SJCRH30 (cell line): Measurements from ENCODE around the gene DNAH2. TPM values are rescaled to one million over a fixed set of nuclear protein-coding genes. Genes with fewer than 3 reads are reported as not detected.

ENCODE experiments used
- DNase-seq, 2 experiments: peaks; one replicate each; pipeline ENCODE4 v3.0.0-alpha.2; 2015 to 2020
- H3K27ac ChIP-seq: fragments of 250-450 bp; sonication (Bioruptor Pico); 2 replicates; pipeline ENCODE4 v1.5.1; 2020; ENCODE audit warnings: mild to moderate bottlenecking, moderate library complexity
- H3K27me3 ChIP-seq: fragments of 250-450 bp; sonication (Bioruptor Pico); 2 replicates; pipeline ENCODE4 v1.5.1; 2020; ENCODE audit warnings: mild to moderate bottlenecking, moderate library complexity
- H3K36me3 ChIP-seq: fragments of 250-450 bp; sonication (Bioruptor Pico); 2 replicates; pipeline ENCODE4 v1.5.1; 2020; ENCODE audit warnings: mild to moderate bottlenecking, moderate library complexity
- H3K4me1 ChIP-seq: fragments of 250-450 bp; sonication (Bioruptor Pico); 2 replicates; pipeline ENCODE4 v1.5.1; 2020; ENCODE audit warnings: mild to moderate bottlenecking, moderate library complexity
- H3K4me3 ChIP-seq: fragments of 250-450 bp; sonication (Bioruptor Pico); 2 replicates; pipeline ENCODE4 v1.5.1; 2020; ENCODE audit warnings: mild to moderate bottlenecking, moderate library complexity
- H3K9me3 ChIP-seq: fragments of 250-450 bp; sonication (Bioruptor Pico); replicated peaks from 2 replicates; pipeline ENCODE4 v1.5.1; 2020; ENCODE audit warnings: mild to moderate bottlenecking, moderate library complexity
- total RNA-seq: library from RNA; depleted of rRNA; stranded (reverse); fragments of >200 nt; shearing (Covaris generic); gene quantifications from 2 replicates; pipeline ENCODE4 v1.2.3, GENCODE V29; 2014; rRNA removed

Gene DNAH2
- not detected in 2 replicates for total RNA-seq

- no peaks in the 10 kb centered on the region for H3K36me3 ChIP-seq
- peak; percentile 89 to 92 for DNase-seq
- H3K4me3 ChIP-seq = peak within 1 kb of the TSS; percentile 70
- H3K27ac ChIP-seq = peak within 1 kb of the TSS; percentile 33; the same call in 1 of the 2 replicates
- H3K27me3 ChIP-seq = 0 out of 2 replicates have a peak, but pooled peaks cover 3% of the 10 kb centered on the region
- 0 out of 2 replicates have a peak, but pooled peaks cover 3% of the 10 kb centered on the region for H3K4me1 ChIP-seq
- H3K9me3 ChIP-seq = no peaks in the 10 kb centered on the region
Observed at GRCh38 chr17:7716901-7717755, at the start of gene DNAH2. DNAH2 (plus strand) TSS chr17:7717744; CDS start chr17:7719735, 1,991 bp downstream.

GRCh38 chr17:7668482-7668881 is 49.1 kb upstream of the DNAH2 start:
- H3K27ac ChIP-seq = no peak overlapping the region
- no peaks in the 10 kb centered on the region for H3K4me1 ChIP-seq
- H3K36me3 ChIP-seq = peaks cover 5% of the 10 kb centered on the region
- DNase-seq = no peak
- no peak overlapping the region for H3K4me3 ChIP-seq
- H3K27me3 ChIP-seq = no peaks in the 10 kb centered on the region
- no peaks in the 10 kb centered on the region for H3K9me3 ChIP-seq

GRCh38 chr17:7673239-7673638 is 44.3 kb upstream of the DNAH2 start:
- no peaks in the 10 kb centered on the region for H3K27me3 ChIP-seq
- no peaks in the 10 kb centered on the region for H3K4me1 ChIP-seq
- peaks cover 11% of the 10 kb centered on the region for H3K36me3 ChIP-seq
- no peaks in the 10 kb centered on the region for H3K9me3 ChIP-seq
- peak; percentile 24 to 59 for DNase-seq
- H3K4me3 ChIP-seq = no peak overlapping the region
- H3K27ac ChIP-seq = no peak overlapping the region

- Histone ChIP-seq H3K4me3 (no peak overlapping the region), H3K27ac (no peak overlapping the region), H3K27me3 (no peaks in the 10 kb centered on the region), H3K36me3 (peaks cover 11% of the 10 kb centered on the region), H3K4me1 (no peaks in the 10 kb centered on the region), H3K9me3 (no peaks in the 10 kb centered on the region)
- DNase-seq = no peak
Observed at GRCh38 chr17:7674934-7675333, 42.6 kb upstream of the DNAH2 start.

- Histone ChIP-seq H3K4me1 (no peaks in the 10 kb centered on the region), H3K4me3 (no peak overlapping the region), H3K9me3 (no peaks in the 10 kb centered on the region), H3K27me3 (no peaks in the 10 kb centered on the region), H3K27ac (no peak overlapping the region), H3K36me3 (peaks cover 11% of the 10 kb centered on the region)
- no peak for DNase-seq
Observed at GRCh38 chr17:7676533-7676932, 41.0 kb upstream of the DNAH2 start.

- Histone ChIP-seq H3K27me3 (no peaks in the 10 kb centered on the region), H3K36me3 (peaks cover 11% of the 10 kb centered on the region), H3K4me1 (no peaks in the 10 kb centered on the region), H3K4me3 (no peak overlapping the region), H3K27ac (no peak overlapping the region), H3K9me3 (no peaks in the 10 kb centered on the region)
- DNase-seq = no peak
Observed at GRCh38 chr17:7677388-7678067, 40.0 kb upstream of the DNAH2 start.

- Histone ChIP-seq H3K36me3 (peaks cover 5% of the 10 kb centered on the region), H3K4me3 (peak overlapping the region; percentile 94), H3K9me3 (no peaks in the 10 kb centered on the region), H3K27me3 (no peaks in the 10 kb centered on the region), H3K4me1 (peaks cover 8% of the 10 kb centered on the region; the same call in 1 of the 2 replicates), H3K27ac (peak overlapping the region; percentile 100; the same call in 1 of the 2 replicates)
- no peak for DNase-seq
Observed at GRCh38 chr17:7684851-7685532, 32.6 kb upstream of the DNAH2 start.

- Histone ChIP-seq H3K4me3 (peak overlapping the region; percentile 94), H3K4me1 (peaks cover 8% of the 10 kb centered on the region; the same call in 1 of the 2 replicates), H3K9me3 (no peaks in the 10 kb centered on the region), H3K27ac (peak overlapping the region; percentile 100), H3K36me3 (peaks cover 5% of the 10 kb centered on the region), H3K27me3 (no peaks in the 10 kb centered on the region)
- peak; percentile 88 for DNase-seq
Observed at GRCh38 chr17:7685533-7686221, 31.9 kb upstream of the DNAH2 start.

- peak overlapping the region; percentile 94 for H3K4me3 ChIP-seq
- DNase-seq = peak; percentile 71 to 80
- H3K4me1 ChIP-seq = peaks cover 8% of the 10 kb centered on the region; the same call in 1 of the 2 replicates
Observed at GRCh38 chr17:7686222-7687071, 31.1 kb upstream of the DNAH2 start.

GRCh38 chr17:7687072-7687907 is 30.3 kb upstream of the DNAH2 start, which contains the start of gene TP53:
TP53 (minus strand) TSS chr17:7687490; CDS start chr17:7676594, 10,896 bp downstream.
- Histone ChIP-seq H3K9me3 (no peaks in the 10 kb centered on the region), H3K27me3 (no peaks in the 10 kb centered on the region)
- DNase-seq = peak; percentile 88 to 91

More at GRCh38 chr17:7686222-7687071, 31.1 kb upstream of the DNAH2 start:
- H3K9me3 ChIP-seq = no peaks in the 10 kb centered on the region
- H3K27ac ChIP-seq = peak overlapping the region; percentile 100
- peaks cover 5% of the 10 kb centered on the region for H3K36me3 ChIP-seq
- no peaks in the 10 kb centered on the region for H3K27me3 ChIP-seq

GRCh38 chr17:7687908-7688807 is 29.4 kb upstream of the DNAH2 start, which contains the start of gene WRAP53:
WRAP53 (plus strand) TSS chr17:7688477; CDS start chr17:7688649, 172 bp downstream.
- Histone ChIP-seq H3K9me3 (no peaks in the 10 kb centered on the region), H3K4me1 (peaks cover 8% of the 10 kb centered on the region; the same call in 1 of the 2 replicates), H3K4me3 (peak within 1 kb of the TSS; percentile 94), H3K36me3 (peaks cover 5% of the 10 kb centered on the region), H3K27me3 (no peaks in the 10 kb centered on the region), H3K27ac (peak within 1 kb of the TSS; percentile 100)
- DNase-seq = peak; percentile 94 to 96

More at GRCh38 chr17:7687072-7687907, 30.3 kb upstream of the DNAH2 start, which contains the start of gene TP53:
- H3K36me3 ChIP-seq = peaks cover 5% of the 10 kb centered on the region
- peaks cover 8% of the 10 kb centered on the region; the same call in 1 of the 2 replicates for H3K4me1 ChIP-seq
- H3K27ac ChIP-seq = peak within 1 kb of the TSS; percentile 100
- peak within 1 kb of the TSS; percentile 94 for H3K4me3 ChIP-seq
